Spleen (tissue), 7 donors: ENCODE measurements around the gene RHCE.
"Not testable (repeated sequence)": the region's sequence is repeated elsewhere in the genome, so short reads cannot be mapped to it uniquely, and the experiment has no call there.

ENCODE experiments used
- POLR2AphosphoS5 ChIP-seq, 3 donors: sonication (generic); formaldehyde crosslinking; IDR thresholded peaks; one replicate each; pipeline ENCODE4 v1.5.1; 2017; ENCODE audit warnings: antibody characterized with exemption in 3 of 3
- TF ChIP-seq, protein P1 (sequence below), 11 experiments: fragments of 200-600 bp in 7 of 11; fragments of 450-650 bp in 4 of 11; sonication (generic) in 4 of 11; IDR thresholded peaks in 8 of 11; conservative IDR thresholded peaks in 3 of 11; 1 replicate in 7 of 11; 2 replicates in 4 of 11; pipeline versions ENCODE4 v1.4.0 to v1.8.0; 2016 to 2021; ENCODE audit warnings: antibody characterized with exemption in 11 of 11, inconsistent platforms in 4 of 11, mild to moderate bottlenecking in 1 of 11
- donor health status: DM: no; HTN: no; CAD: no; lungs with moderate emphysema.
- donor health status: DM: no; HTN: no; CAD: no.
- donor health status: DM: no; HTN: no; CAD: no.

GRCh38 chr1:25409641-25410427 is 10.8 kb downstream of the RHCE start:
- not testable (repeated sequence) for TF ChIP-seq POLR2AphosphoS5 (IDR thresholded peaks at IDR 0.05)
- TF ChIP-seq, protein P1, sequence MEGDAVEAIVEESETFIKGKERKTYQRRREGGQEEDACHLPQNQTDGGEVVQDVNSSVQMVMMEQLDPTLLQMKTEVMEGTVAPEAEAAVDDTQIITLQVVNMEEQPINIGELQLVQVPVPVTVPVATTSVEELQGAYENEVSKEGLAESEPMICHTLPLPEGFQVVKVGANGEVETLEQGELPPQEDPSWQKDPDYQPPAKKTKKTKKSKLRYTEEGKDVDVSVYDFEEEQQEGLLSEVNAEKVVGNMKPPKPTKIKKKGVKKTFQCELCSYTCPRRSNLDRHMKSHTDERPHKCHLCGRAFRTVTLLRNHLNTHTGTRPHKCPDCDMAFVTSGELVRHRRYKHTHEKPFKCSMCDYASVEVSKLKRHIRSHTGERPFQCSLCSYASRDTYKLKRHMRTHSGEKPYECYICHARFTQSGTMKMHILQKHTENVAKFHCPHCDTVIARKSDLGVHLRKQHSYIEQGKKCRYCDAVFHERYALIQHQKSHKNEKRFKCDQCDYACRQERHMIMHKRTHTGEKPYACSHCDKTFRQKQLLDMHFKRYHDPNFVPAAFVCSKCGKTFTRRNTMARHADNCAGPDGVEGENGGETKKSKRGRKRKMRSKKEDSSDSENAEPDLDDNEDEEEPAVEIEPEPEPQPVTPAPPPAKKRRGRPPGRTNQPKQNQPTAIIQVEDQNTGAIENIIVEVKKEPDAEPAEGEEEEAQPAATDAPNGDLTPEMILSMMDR (IDR thresholded peaks at IDR 0.05 in 8 of 11, conservative IDR thresholded peaks at IDR 0.05 in 3 of 11) = not testable (repeated sequence)
